HEK293 (cell line): ENCODE data around the gene ABCA7.

Experiments used
- GLIS2 ChIP-seq: fragments of 450-650 bp; formaldehyde crosslinking; IDR thresholded peaks from 2 replicates; pipeline ENCODE4 v1.5.1; 2016; ENCODE audit warnings: missing biosample characterization, missing genetic modification characterization
- HOXA7 ChIP-seq: sonication (generic); formaldehyde crosslinking; IDR thresholded peaks from 2 replicates; pipeline ENCODE4 v1.8.1; 2022; ENCODE audit warnings: missing genetic modification reagents, borderline replicate concordance
- KLF10 ChIP-seq: fragments of 450-650 bp; IDR thresholded peaks from 2 replicates; pipeline ENCODE4 v1.5.1; 2018; ENCODE audit warnings: missing biosample characterization, mild to moderate bottlenecking, missing genetic modification characterization
- KLF8 ChIP-seq: fragments of 450-650 bp; formaldehyde crosslinking; IDR thresholded peaks from 2 replicates; pipeline ENCODE4 v1.5.1; 2016; ENCODE audit warnings: missing biosample characterization, missing genetic modification characterization
- ZFP37 ChIP-seq: fragments of 450-650 bp; formaldehyde crosslinking; IDR thresholded peaks from 2 replicates; pipeline ENCODE4 v1.5.1; 2016; ENCODE audit warnings: missing biosample characterization, missing genetic modification characterization
- ZFP69B ChIP-seq: fragments of 450-650 bp; formaldehyde crosslinking; IDR thresholded peaks from 2 replicates; pipeline ENCODE4 v1.5.1; 2016; ENCODE audit warnings: missing biosample characterization, missing genetic modification characterization
- ZNF114 ChIP-seq: fragments of 450-650 bp; formaldehyde crosslinking; IDR thresholded peaks from 2 replicates; pipeline ENCODE4 v1.5.0; 2017; ENCODE audit warnings: missing biosample characterization, missing genetic modification characterization
- ZNF133 ChIP-seq: fragments of 450-650 bp; formaldehyde crosslinking; IDR thresholded peaks from 2 replicates; pipeline ENCODE4 v1.5.1; 2016; ENCODE audit warnings: missing biosample characterization, missing genetic modification characterization
- ZNF155 ChIP-seq: fragments of 450-650 bp; formaldehyde crosslinking; IDR thresholded peaks from 2 replicates; pipeline ENCODE4 v1.5.1; 2016; ENCODE audit warnings: missing biosample characterization, missing genetic modification characterization
- ZNF175 ChIP-seq: fragments of 450-650 bp; formaldehyde crosslinking; IDR thresholded peaks from 2 replicates; pipeline ENCODE4 v1.5.1; 2016; ENCODE audit warnings: missing biosample characterization, missing genetic modification characterization
- ZNF202 ChIP-seq: fragments of 450-650 bp; formaldehyde crosslinking; IDR thresholded peaks from 2 replicates; pipeline ENCODE4 v1.5.1; 2016; ENCODE audit warnings: missing biosample characterization, missing genetic modification characterization, borderline replicate concordance
- ZNF266 ChIP-seq: fragments of 450-650 bp; formaldehyde crosslinking; IDR thresholded peaks from 2 replicates; pipeline ENCODE4 v1.5.1; 2016; ENCODE audit warnings: missing biosample characterization, missing genetic modification characterization, low read depth
- ZNF433 ChIP-seq: fragments of 450-650 bp; formaldehyde crosslinking; IDR thresholded peaks from 2 replicates; pipeline ENCODE4 v1.5.1; 2016; ENCODE audit warnings: missing biosample characterization, missing genetic modification characterization, low read depth
- ZNF510 ChIP-seq: fragments of 450-650 bp; formaldehyde crosslinking; IDR thresholded peaks from 2 replicates; pipeline ENCODE4 v1.5.1; 2018; ENCODE audit warnings: mild to moderate bottlenecking, missing genetic modification characterization, missing biosample characterization; ENCODE audit not compliant: insufficient replicate concordance
- ZNF530 ChIP-seq: fragments of 450-650 bp; formaldehyde crosslinking; IDR thresholded peaks from 2 replicates; pipeline ENCODE4 v1.5.1; 2016; ENCODE audit warnings: low read depth, missing biosample characterization, missing genetic modification characterization
- ZNF610 ChIP-seq: fragments of 450-650 bp; formaldehyde crosslinking; IDR thresholded peaks from 2 replicates; pipeline ENCODE4 v1.5.1; 2016; ENCODE audit warnings: missing biosample characterization, missing genetic modification characterization, borderline replicate concordance
- ZNF701 ChIP-seq: fragments of 450-650 bp; formaldehyde crosslinking; IDR thresholded peaks from 2 replicates; pipeline ENCODE4 v1.5.1; 2016; ENCODE audit warnings: missing biosample characterization, missing genetic modification characterization
- ZNF768 ChIP-seq: fragments of 450-650 bp; formaldehyde crosslinking; IDR thresholded peaks from 2 replicates; pipeline ENCODE4 v1.5.1; 2018; ENCODE audit warnings: missing biosample characterization, mild to moderate bottlenecking, missing genetic modification characterization
- ZNF777 ChIP-seq: fragments of 450-650 bp; formaldehyde crosslinking; IDR thresholded peaks from 2 replicates; pipeline ENCODE4 v1.5.1; 2017; ENCODE audit warnings: missing biosample characterization, missing genetic modification characterization, borderline replicate concordance
- ZNF830 ChIP-seq: fragments of 450-650 bp; IDR thresholded peaks from 2 replicates; pipeline ENCODE4 v1.5.0; 2018; ENCODE audit warnings: missing biosample characterization, missing genetic modification characterization, low read depth, mild to moderate bottlenecking, moderate library complexity
- ZSCAN30 ChIP-seq: fragments of 450-650 bp; IDR thresholded peaks from 2 replicates; pipeline ENCODE4 v1.5.1; 2018; ENCODE audit warnings: missing biosample characterization, mild to moderate bottlenecking, missing genetic modification characterization, moderate library complexity
- TF ChIP-seq, protein P1 (sequence below): fragments of 450-650 bp; formaldehyde crosslinking; IDR thresholded peaks from 2 replicates; pipeline ENCODE4; 2016; ENCODE audit warnings: missing biosample characterization, missing genetic modification characterization
- TF ChIP-seq, protein P2 (sequence below): fragments of 450-650 bp; formaldehyde crosslinking; IDR thresholded peaks from 2 replicates; pipeline ENCODE4 v1.5.1; 2016; ENCODE audit warnings: missing biosample characterization, missing genetic modification characterization
- TF ChIP-seq, protein P3 (sequence below): fragments of 450-650 bp; formaldehyde crosslinking; IDR thresholded peaks from 2 replicates; pipeline ENCODE4 v1.5.1; 2016; ENCODE audit warnings: missing biosample characterization, missing genetic modification characterization
- TF ChIP-seq, protein P4 (sequence below): fragments of 450-650 bp; formaldehyde crosslinking; IDR thresholded peaks from 2 replicates; pipeline ENCODE4 v1.5.1; 2016; ENCODE audit warnings: missing biosample characterization, missing genetic modification characterization, borderline replicate concordance
- TF ChIP-seq, protein P5 (sequence below): fragments of 450-650 bp; formaldehyde crosslinking; IDR thresholded peaks from 2 replicates; pipeline ENCODE4 v1.5.1; 2016; ENCODE audit warnings: missing biosample characterization, missing genetic modification characterization, low read depth

Gene ABCA7

DNA sequence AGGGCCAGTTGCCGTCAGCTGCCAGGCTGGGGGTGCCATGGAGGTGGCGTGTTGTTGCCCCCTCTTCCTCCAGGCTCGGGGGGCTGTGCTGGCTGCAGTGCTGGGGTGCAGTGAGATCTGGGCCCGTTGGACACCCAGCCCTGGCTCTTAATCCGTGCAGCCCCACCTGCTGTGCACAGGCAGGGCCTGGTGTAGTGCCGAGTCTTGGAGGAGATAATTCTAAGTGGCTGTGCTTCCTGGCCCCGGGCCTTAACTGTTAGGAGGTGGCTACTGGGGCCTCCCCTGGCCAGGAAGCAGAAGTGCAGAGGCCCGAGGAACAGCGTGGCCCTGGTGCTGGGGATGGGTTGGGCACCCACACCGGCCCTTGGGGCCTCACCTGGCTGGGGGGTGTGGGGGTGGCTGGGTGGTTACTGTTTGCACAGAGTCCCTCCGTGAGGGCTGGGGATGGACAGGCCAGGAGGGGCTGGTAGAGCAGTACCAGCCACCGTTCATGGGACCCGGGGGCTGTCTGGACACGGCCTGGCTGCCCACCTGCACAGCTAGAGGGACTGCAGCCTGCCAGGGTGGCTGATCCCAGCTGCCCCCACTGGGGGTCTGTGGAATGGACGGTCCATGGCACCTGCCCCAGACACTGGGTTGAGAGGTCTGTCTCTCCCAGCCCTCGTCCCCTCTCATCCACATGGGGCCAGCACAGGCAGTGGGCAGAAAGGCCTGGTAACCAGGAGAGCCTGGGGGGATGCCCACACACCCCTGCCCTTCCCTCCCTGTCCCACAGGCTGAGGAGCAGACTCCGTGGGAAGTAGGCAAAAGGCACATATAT is 67.1 kb downstream of the ABCA7 start (continued):
- TF ChIP-seq, protein P1, sequence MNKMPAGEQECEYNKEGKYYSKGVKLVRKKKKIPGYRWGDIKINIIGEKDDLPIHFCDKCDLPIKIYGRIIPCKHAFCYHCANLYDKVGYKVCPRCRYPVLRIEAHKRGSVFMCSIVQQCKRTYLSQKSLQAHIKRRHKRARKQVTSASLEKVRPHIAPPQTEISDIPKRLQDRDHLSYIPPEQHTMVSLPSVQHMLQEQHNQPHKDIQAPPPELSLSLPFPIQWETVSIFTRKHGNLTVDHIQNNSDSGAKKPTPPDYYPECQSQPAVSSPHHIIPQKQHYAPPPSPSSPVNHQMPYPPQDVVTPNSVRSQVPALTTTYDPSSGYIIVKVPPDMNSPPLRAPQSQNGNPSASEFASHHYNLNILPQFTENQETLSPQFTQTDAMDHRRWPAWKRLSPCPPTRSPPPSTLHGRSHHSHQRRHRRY (tag by site-specific recombination), result no peak
- no peak for TF ChIP-seq ZNF701 (tag by site-specific recombination)
- TF ChIP-seq, protein P2, sequence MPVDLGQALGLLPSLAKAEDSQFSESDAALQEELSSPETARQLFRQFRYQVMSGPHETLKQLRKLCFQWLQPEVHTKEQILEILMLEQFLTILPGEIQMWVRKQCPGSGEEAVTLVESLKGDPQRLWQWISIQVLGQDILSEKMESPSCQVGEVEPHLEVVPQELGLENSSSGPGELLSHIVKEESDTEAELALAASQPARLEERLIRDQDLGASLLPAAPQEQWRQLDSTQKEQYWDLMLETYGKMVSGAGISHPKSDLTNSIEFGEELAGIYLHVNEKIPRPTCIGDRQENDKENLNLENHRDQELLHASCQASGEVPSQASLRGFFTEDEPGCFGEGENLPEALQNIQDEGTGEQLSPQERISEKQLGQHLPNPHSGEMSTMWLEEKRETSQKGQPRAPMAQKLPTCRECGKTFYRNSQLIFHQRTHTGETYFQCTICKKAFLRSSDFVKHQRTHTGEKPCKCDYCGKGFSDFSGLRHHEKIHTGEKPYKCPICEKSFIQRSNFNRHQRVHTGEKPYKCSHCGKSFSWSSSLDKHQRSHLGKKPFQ, result no peak
- TF ChIP-seq ZNF777 (tag by site-specific recombination), result no peak
- no peak for TF ChIP-seq ZNF510
- no peak for TF ChIP-seq ZNF114 (tag by site-specific recombination)
- no peak for TF ChIP-seq ZNF433 (tag by site-specific recombination)
- no peak for TF ChIP-seq ZNF155 (tag by site-specific recombination)
- TF ChIP-seq, protein P3, sequence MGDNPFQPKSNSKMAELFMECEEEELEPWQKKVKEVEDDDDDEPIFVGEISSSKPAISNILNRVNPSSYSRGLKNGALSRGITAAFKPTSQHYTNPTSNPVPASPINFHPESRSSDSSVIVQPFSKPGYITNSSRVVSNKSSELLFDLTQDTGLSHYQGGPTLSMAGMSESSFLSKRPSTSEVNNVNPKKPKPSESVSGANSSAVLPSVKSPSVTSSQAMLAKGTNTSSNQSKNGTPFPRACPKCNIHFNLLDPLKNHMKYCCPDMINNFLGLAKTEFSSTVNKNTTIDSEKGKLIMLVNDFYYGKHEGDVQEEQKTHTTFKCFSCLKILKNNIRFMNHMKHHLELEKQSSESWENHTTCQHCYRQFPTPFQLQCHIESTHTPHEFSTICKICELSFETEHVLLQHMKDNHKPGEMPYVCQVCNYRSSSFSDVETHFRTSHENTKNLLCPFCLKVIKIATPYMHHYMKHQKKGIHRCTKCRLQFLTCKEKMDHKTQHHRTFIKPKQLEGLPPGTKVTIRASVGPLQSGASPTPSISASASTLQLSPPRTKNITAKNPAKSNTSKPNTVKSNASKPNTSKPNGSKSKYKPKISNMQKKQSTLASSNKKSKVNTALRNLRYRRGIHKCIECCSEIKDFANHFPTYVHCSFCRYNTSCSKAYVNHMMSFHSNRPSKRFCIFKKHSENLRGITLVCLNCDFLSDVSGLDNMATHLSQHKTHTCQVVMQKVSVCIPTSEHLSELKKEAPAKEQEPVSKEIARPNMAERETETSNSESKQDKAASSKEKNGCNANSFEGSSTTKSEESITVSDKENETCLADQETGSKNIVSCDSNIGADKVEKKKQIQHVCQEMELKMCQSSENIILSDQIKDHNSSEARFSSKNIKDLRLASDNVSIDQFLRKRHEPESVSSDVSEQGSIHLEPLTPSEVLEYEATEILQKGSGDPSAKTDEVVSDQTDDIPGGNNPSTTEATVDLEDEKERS (tag by site-specific recombination), result no peak
- TF ChIP-seq KLF10 (tag by site-specific recombination), result no peak
- TF ChIP-seq ZNF830 (tag by site-specific recombination), result no peak
- no peak for TF ChIP-seq ZNF610 (tag by site-specific recombination)
- no peak for TF ChIP-seq ZNF530 (tag by site-specific recombination)
- no peak for TF ChIP-seq HOXA7 (CRISPR knock-in tag)
- TF ChIP-seq ZNF266, result no peak
- no peak for TF ChIP-seq KLF8 (tag by site-specific recombination)
- TF ChIP-seq, protein P4, sequence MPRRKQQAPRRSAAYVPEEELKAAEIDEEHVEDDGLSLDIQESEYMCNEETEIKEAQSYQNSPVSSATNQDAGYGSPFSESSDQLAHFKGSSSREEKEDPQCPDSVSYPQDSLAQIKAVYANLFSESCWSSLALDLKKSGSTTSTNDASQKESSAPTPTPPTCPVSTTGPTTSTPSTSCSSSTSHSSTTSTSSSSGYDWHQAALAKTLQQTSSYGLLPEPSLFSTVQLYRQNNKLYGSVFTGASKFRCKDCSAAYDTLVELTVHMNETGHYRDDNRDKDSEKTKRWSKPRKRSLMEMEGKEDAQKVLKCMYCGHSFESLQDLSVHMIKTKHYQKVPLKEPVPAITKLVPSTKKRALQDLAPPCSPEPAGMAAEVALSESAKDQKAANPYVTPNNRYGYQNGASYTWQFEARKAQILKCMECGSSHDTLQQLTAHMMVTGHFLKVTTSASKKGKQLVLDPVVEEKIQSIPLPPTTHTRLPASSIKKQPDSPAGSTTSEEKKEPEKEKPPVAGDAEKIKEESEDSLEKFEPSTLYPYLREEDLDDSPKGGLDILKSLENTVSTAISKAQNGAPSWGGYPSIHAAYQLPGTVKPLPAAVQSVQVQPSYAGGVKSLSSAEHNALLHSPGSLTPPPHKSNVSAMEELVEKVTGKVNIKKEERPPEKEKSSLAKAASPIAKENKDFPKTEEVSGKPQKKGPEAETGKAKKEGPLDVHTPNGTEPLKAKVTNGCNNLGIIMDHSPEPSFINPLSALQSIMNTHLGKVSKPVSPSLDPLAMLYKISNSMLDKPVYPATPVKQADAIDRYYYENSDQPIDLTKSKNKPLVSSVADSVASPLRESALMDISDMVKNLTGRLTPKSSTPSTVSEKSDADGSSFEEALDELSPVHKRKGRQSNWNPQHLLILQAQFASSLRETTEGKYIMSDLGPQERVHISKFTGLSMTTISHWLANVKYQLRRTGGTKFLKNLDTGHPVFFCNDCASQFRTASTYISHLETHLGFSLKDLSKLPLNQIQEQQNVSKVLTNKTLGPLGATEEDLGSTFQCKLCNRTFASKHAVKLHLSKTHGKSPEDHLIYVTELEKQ (tag by site-specific recombination), result no peak
- TF ChIP-seq ZNF133 (tag by site-specific recombination), result no peak
- TF ChIP-seq ZFP37 (tag by site-specific recombination), result no peak
- TF ChIP-seq ZNF768 (tag by site-specific recombination), result no peak
- no peak for TF ChIP-seq ZNF202 (tag by site-specific recombination)
- TF ChIP-seq, protein P5, sequence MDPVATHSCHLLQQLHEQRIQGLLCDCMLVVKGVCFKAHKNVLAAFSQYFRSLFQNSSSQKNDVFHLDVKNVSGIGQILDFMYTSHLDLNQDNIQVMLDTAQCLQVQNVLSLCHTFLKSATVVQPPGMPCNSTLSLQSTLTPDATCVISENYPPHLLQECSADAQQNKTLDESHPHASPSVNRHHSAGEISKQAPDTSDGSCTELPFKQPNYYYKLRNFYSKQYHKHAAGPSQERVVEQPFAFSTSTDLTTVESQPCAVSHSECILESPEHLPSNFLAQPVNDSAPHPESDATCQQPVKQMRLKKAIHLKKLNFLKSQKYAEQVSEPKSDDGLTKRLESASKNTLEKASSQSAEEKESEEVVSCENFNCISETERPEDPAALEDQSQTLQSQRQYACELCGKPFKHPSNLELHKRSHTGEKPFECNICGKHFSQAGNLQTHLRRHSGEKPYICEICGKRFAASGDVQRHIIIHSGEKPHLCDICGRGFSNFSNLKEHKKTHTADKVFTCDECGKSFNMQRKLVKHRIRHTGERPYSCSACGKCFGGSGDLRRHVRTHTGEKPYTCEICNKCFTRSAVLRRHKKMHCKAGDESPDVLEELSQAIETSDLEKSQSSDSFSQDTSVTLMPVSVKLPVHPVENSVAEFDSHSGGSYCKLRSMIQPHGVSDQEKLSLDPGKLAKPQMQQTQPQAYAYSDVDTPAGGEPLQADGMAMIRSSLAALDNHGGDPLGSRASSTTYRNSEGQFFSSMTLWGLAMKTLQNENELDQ (tag by site-specific recombination), result no peak
- peak; percentile 48; the same call in 1 of the 2 replicates for TF ChIP-seq GLIS2 (tag by site-specific recombination)
- no peak for TF ChIP-seq ZFP69B (tag by site-specific recombination)
- no peak for TF ChIP-seq ZNF175 (tag by site-specific recombination)
- 0 out of 2 replicates have a peak, but pooled peaks have one; percentile 22 for TF ChIP-seq ZSCAN30 (tag by site-specific recombination)
